GM21576 (cell line): ENCODE measurements around the gene PRKCD.

Source experiments
- ATAC-seq: cut with Tn5 transposase; IDR thresholded peaks from one replicate; pipeline ENCODE4 v1.9.1; 2021; ENCODE audit warnings: mild to moderate bottlenecking, moderate library complexity; ENCODE audit not compliant: unreplicated experiment

Gene PRKCD

GRCh38 chr3:53160660-53161449 is at the start of gene PRKCD:
Gene PRKCD, plus strand, starts transcription at chr3:53161209. Its CDS starts 17,214 bp downstream, at chr3:53178423.
- peak; percentile 42 for ATAC-seq

GRCh38 chr3:53111822-53112221 is 49.2 kb upstream of the PRKCD start:
- no peak for ATAC-seq

GRCh38 chr3:53113293-53114010 is 47.6 kb upstream of the PRKCD start:
- no peak for ATAC-seq

GRCh38 chr3:53114011-53114400 is 47.0 kb upstream of the PRKCD start:
- no peak for ATAC-seq

- no peak for ATAC-seq
These were observed 46.5 kb upstream of the PRKCD start for GRCh38 chr3:53114412-53115074.

GRCh38 chr3:53116956-53117355 is 44.1 kb upstream of the PRKCD start:
- ATAC-seq: no peak

- ATAC-seq: no peak
These were observed 40.7 kb upstream of the PRKCD start for GRCh38 chr3:53120336-53120735.

- no peak for ATAC-seq
These were observed 38.6 kb upstream of the PRKCD start for GRCh38 chr3:53122255-53122932.

GRCh38 chr3:53122933-53123305 is 38.1 kb upstream of the PRKCD start:
- no peak for ATAC-seq

- ATAC-seq: no peak
These were observed 37.5 kb upstream of the PRKCD start for GRCh38 chr3:53123510-53123909.

- no peak for ATAC-seq
These were observed 37.1 kb upstream of the PRKCD start for GRCh38 chr3:53123953-53124352.

GRCh38 chr3:53126601-53127000 is 34.4 kb upstream of the PRKCD start:
- no peak for ATAC-seq

GRCh38 chr3:53129344-53129743 is 31.7 kb upstream of the PRKCD start:
- no peak for ATAC-seq

GRCh38 chr3:53130179-53131061 is 30.6 kb upstream of the PRKCD start, which contains the start of gene RFT1:
Gene RFT1, minus strand, starts transcription at chr3:53130435. Its CDS starts 35 bp downstream, at chr3:53130400.
- ATAC-seq: peak; percentile 82

- ATAC-seq: no peak
These were observed 29.9 kb upstream of the PRKCD start for GRCh38 chr3:53131096-53131495.

- ATAC-seq: no peak
These were observed 28.7 kb upstream of the PRKCD start for GRCh38 chr3:53132347-53132746.

- peak; percentile 48 for ATAC-seq
These were observed 26.3 kb upstream of the PRKCD start for GRCh38 chr3:53134631-53135232.

GRCh38 chr3:53137221-53137620 is 23.8 kb upstream of the PRKCD start:
- ATAC-seq: no peak

- ATAC-seq: no peak
These were observed 23.1 kb upstream of the PRKCD start for GRCh38 chr3:53137835-53138446.
